ENCODE data around the gene ZNF341. TPM values are rescaled to one million over a fixed set of nuclear protein-coding genes. Genes with fewer than 3 reads are reported as not detected.

ZNF341 gene
- total and polyA plus RNA-seq, 2 experiments from 2014 or later, result 4.3 to 6.1 TPM

DNA sequence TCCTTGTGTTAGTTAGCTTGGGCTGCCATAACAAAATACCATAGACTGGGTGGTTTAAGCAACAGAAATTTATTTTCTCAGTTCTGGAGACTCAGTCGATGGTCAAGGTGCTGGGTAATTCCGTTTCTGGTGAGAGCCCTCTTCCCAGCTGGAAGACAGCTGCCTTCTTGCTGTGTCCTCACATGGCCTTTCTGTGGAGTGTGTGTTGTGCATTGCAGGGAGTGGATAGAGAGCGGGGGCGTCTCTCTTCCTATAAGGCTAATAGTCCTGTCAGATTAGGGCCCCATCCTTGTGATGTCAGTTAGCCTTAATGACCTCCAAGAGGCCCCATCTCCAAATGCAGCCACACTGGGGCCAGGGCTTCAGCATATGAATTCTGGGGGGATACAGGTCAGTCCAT is 98.6 kb downstream of the ZNF341 start:
- Histone ChIP-seq H3F3A (replicated peaks; ENCODE audit: low read depth) (0 out of 2 replicates have a peak, but pooled peaks cover 2% of the 10 kb centered on the region), H3K36me3 (ENCODE audit: insufficient read depth) (no peaks in the 10 kb centered on the region), H3K9me2 (ENCODE audit: insufficient read depth) (no peaks in the 10 kb centered on the region), H3K4me2 (no peak overlapping the region), H3K27ac (ENCODE audit: low read depth) (no peak overlapping the region), H3K4me3 (no peak overlapping the region), H3K4me1 (ENCODE audit: insufficient read depth) (peaks cover 39% of the 10 kb centered on the region), H3K79me2 (replicated peaks; ENCODE audit: insufficient read depth) (peaks cover 92% of the 10 kb centered on the region), H2AFZ (no peak overlapping the region), H4K20me1 (replicated peaks; ENCODE audit: insufficient read depth) (peaks cover 55% of the 10 kb centered on the region), H3K27me3 (ENCODE audit: insufficient read depth) (no peaks in the 10 kb centered on the region)
- DNase-seq (ENCODE audit: low spot score), result no peak
- TF ChIP-seq NANOG (IDR thresholded peaks at IDR 0.05; ENCODE audit: borderline replicate concordance) (no peak), JUNB (IDR thresholded peaks at IDR 0.05; ENCODE audit: unreplicated experiment) (no peak)
- Mint-ChIP-seq H3K4me3 (no peak overlapping the region), H3K4me1 (peaks cover 60% of the 10 kb centered on the region), H3K9me3 (no peaks in the 10 kb centered on the region), H3K27ac (no peak overlapping the region), H3K27me3 (ENCODE audit: insufficient read depth, low read depth, poor library complexity) (peaks cover 5% of the 10 kb centered on the region), H3K36me3 (ENCODE audit: low read depth) (peaks cover 8% of the 10 kb centered on the region)
- ATAC-seq, result no peak; the same call in 2 of the 3 replicates

GRCh38 chr20:33832103-33832804 is 100.5 kb downstream of the ZNF341 start:
- Histone ChIP-seq H3K4me2 (peak overlapping the region; percentile 64), H3K4me1 (ENCODE audit: insufficient read depth) (peaks cover 24% of the 10 kb centered on the region), H2AFZ (no peak overlapping the region), H3K36me3 (ENCODE audit: insufficient read depth) (no peaks in the 10 kb centered on the region), H3K79me2 (replicated peaks; ENCODE audit: insufficient read depth) (peaks cover 95% of the 10 kb centered on the region), H3K27ac (ENCODE audit: low read depth) (peak overlapping the region; percentile 66), H4K20me1 (replicated peaks; ENCODE audit: insufficient read depth) (peaks cover 60% of the 10 kb centered on the region), H3F3A (replicated peaks; ENCODE audit: low read depth) (no peaks in the 10 kb centered on the region), H3K4me3 (no peak overlapping the region), H3K9me2 (ENCODE audit: insufficient read depth) (no peaks in the 10 kb centered on the region), H3K27me3 (ENCODE audit: insufficient read depth) (no peaks in the 10 kb centered on the region)
- ATAC-seq (peak; percentile 55), DNase-seq (ENCODE audit: low spot score) (peak; percentile 53)
- H3K27me3 Mint-ChIP-seq (ENCODE audit: insufficient read depth, low read depth, poor library complexity), result no peaks in the 10 kb centered on the region
- H3K36me3 Mint-ChIP-seq (ENCODE audit: low read depth), result peaks cover 11% of the 10 kb centered on the region
- H3K27ac Mint-ChIP-seq, result peak overlapping the region; percentile 22; the same call in 1 of the 2 replicates
- no peaks in the 10 kb centered on the region for H3K9me3 Mint-ChIP-seq
- H3K4me3 Mint-ChIP-seq, result no peak overlapping the region
- peaks cover 43% of the 10 kb centered on the region for H3K4me1 Mint-ChIP-seq
- TF ChIP-seq CREB1 (CRISPR knock-in tag; IDR thresholded peaks at IDR 0.05; ENCODE audit: low read depth) (no peak), NANOG (IDR thresholded peaks at IDR 0.05; ENCODE audit: borderline replicate concordance) (no peak), ZNF114 (CRISPR knock-in tag; IDR thresholded peaks at IDR 0.05) (no peak), CTCF (conservative IDR thresholded peaks at IDR 0.05; ENCODE audit: low read depth in 2 of 2) (no peak), EZH2phosphoT487 (IDR thresholded peaks at IDR 0.05; ENCODE audit: unreplicated experiment) (no peak), STAT1 (IDR thresholded peaks at IDR 0.05; ENCODE audit: unreplicated experiment) (no peak), POLR2AphosphoS5 (IDR thresholded peaks at IDR 0.05; ENCODE audit: low read depth) (no peak), EZH2 (IDR thresholded peaks at IDR 0.05; ENCODE audit: low read depth, unreplicated experiment) (no peak), ZNF331 (CRISPR knock-in tag; IDR thresholded peaks at IDR 0.05; ENCODE audit: low read depth) (no peak), JUNB (IDR thresholded peaks at IDR 0.05; ENCODE audit: unreplicated experiment) (no peak)
- TF ChIP-seq, protein P1, sequence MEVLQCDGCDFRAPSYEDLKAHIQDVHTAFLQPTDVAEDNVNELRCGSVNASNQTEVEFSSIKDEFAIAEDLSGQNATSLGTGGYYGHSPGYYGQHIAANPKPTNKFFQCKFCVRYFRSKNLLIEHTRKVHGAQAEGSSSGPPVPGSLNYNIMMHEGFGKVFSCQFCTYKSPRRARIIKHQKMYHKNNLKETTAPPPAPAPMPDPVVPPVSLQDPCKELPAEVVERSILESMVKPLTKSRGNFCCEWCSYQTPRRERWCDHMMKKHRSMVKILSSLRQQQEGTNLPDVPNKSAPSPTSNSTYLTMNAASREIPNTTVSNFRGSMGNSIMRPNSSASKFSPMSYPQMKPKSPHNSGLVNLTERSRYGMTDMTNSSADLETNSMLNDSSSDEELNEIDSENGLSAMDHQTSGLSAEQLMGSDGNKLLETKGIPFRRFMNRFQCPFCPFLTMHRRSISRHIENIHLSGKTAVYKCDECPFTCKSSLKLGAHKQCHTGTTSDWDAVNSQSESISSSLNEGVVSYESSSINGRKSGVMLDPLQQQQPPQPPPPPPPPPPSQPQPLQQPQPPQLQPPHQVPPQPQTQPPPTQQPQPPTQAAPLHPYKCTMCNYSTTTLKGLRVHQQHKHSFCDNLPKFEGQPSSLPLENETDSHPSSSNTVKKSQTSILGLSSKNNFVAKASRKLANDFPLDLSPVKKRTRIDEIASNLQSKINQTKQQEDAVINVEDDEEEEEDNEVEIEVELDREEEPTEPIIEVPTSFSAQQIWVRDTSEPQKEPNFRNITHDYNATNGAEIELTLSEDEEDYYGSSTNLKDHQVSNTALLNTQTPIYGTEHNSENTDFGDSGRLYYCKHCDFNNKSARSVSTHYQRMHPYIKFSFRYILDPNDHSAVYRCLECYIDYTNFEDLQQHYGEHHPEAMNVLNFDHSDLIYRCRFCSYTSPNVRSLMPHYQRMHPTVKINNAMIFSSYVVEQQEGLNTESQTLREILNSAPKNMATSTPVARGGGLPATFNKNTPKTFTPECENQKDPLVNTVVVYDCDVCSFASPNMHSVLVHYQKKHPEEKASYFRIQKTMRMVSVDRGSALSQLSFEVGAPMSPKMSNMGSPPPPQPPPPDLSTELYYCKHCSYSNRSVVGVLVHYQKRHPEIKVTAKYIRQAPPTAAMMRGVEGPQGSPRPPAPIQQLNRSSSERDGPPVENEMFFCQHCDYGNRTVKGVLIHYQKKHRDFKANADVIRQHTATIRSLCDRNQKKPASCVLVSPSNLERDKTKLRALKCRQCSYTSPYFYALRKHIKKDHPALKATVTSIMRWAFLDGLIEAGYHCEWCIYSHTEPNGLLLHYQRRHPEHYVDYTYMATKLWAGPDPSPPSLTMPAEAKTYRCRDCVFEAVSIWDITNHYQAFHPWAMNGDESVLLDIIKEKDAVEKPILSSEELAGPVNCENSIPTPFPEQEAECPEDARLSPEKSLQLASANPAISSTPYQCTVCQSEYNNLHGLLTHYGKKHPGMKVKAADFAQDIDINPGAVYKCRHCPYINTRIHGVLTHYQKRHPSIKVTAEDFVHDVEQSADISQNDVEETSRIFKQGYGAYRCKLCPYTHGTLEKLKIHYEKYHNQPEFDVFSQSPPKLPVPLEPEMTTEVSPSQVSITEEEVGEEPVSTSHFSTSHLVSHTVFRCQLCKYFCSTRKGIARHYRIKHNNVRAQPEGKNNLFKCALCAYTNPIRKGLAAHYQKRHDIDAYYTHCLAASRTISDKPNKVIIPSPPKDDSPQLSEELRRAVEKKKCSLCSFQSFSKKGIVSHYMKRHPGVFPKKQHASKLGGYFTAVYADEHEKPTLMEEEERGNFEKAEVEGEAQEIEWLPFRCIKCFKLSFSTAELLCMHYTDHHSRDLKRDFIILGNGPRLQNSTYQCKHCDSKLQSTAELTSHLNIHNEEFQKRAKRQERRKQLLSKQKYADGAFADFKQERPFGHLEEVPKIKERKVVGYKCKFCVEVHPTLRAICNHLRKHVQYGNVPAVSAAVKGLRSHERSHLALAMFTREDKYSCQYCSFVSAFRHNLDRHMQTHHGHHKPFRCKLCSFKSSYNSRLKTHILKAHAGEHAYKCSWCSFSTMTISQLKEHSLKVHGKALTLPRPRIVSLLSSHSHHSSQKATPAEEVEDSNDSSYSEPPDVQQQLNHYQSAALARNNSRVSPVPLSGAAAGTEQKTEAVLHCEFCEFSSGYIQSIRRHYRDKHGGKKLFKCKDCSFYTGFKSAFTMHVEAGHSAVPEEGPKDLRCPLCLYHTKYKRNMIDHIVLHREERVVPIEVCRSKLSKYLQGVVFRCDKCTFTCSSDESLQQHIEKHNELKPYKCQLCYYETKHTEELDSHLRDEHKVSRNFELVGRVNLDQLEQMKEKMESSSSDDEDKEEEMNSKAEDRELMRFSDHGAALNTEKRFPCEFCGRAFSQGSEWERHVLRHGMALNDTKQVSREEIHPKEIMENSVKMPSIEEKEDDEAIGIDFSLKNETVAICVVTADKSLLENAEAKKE (CRISPR knock-in tag; IDR thresholded peaks at IDR 0.05), result no peak
- TF ChIP-seq, protein P2, sequence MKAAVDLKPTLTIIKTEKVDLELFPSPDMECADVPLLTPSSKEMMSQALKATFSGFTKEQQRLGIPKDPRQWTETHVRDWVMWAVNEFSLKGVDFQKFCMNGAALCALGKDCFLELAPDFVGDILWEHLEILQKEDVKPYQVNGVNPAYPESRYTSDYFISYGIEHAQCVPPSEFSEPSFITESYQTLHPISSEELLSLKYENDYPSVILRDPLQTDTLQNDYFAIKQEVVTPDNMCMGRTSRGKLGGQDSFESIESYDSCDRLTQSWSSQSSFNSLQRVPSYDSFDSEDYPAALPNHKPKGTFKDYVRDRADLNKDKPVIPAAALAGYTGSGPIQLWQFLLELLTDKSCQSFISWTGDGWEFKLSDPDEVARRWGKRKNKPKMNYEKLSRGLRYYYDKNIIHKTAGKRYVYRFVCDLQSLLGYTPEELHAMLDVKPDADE (IDR thresholded peaks at IDR 0.05), result no peak

Data from GM23338 (cell line).